ENCODE measurements around the gene LYPLAL1. TPM values are rescaled to one million over a fixed set of nuclear protein-coding genes. Genes with fewer than 3 reads are reported as not detected.

Gene LYPLAL1
- total and polyA plus RNA-seq, 2 of the 8 experiments (the other 6 are each of a cell fraction or from before 2014, with no cell fraction given): 6.3 to 23.8 TPM

DNA sequence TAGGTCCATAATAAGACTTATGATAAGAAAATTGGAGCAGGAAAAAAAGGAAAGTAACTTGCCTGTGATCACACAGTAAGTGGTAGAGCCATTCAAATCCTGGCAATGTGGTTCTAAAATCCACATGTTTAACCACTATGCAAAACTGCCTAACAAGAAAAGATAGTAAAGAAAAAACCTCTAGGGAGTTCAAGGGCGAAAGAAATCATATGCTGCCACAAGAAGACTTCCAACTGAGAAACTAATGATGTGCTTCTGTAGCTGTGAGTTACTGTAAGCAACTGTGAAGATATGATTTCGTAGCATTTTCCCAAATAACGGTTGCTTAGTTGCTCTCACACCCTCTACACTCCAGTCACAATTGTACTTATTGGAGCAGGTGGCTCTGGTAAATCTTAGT lies 20.9 kb upstream of the LYPLAL1 start (continued):
- no peak for TF ChIP-seq CHD7 (IDR thresholded peaks at IDR 0.05; ENCODE audit: insufficient replicate concordance, low read length)
- TF ChIP-seq RXRA (IDR thresholded peaks at IDR 0.05; ENCODE audit: insufficient read depth, low read depth, low read length): no peak
- TF ChIP-seq RFX5 (IDR thresholded peaks at IDR 0.05; ENCODE audit: borderline replicate concordance, low read depth, low read length): no peak
- no peak for TF ChIP-seq YY1 (IDR thresholded peaks at IDR 0.05; ENCODE audit: low read depth, low read length)
- TF ChIP-seq CBX5 (IDR thresholded peaks at IDR 0.05; ENCODE audit: low read depth, low read length): no peak

Measured in H1 (cell line).